ENCODE measurements around the gene MRPL46. TPM values are rescaled to one million over a fixed set of nuclear protein-coding genes. Genes with fewer than 3 reads are reported as not detected.

Gene MRPL46
- total and polyA plus RNA-seq, 2 experiments from 2014 or later: 20.9 to 39.1 TPM

- H3K27me3 ChIP-seq (ENCODE audit: insufficient read depth): no peaks in the 10 kb centered on the region
- no peaks in the 10 kb centered on the region for H3K9me2 ChIP-seq (ENCODE audit: insufficient read depth)
- H3K4me3 ChIP-seq: no peak overlapping the region
- no peak overlapping the region for H3K27ac ChIP-seq (ENCODE audit: low read depth)
- H3F3A ChIP-seq (replicated peaks; ENCODE audit: low read depth): 0 out of 2 replicates have a peak, but pooled peaks cover 3% of the 10 kb centered on the region
- Mint-ChIP-seq H3K36me3 (ENCODE audit: low read depth) (peaks cover 33% of the 10 kb centered on the region; the same call in 2 of the 3 replicates), H3K27me3 (ENCODE audit: insufficient read depth, low read depth, poor library complexity) (peaks cover 4% of the 10 kb centered on the region), H3K27ac (no peak overlapping the region), H3K4me1 (no peaks in the 10 kb centered on the region), H3K9me3 (no peaks in the 10 kb centered on the region), H3K4me3 (no peak overlapping the region)
- no peaks in the 10 kb centered on the region for H3K4me1 ChIP-seq (ENCODE audit: insufficient read depth)
- H3K4me2 ChIP-seq: no peak overlapping the region
- ATAC-seq (no peak), DNase-seq (ENCODE audit: low spot score) (no peak)
- H2AFZ ChIP-seq: no peak overlapping the region
- TF ChIP-seq CREB1 (CRISPR knock-in tag; IDR thresholded peaks at IDR 0.05; ENCODE audit: low read depth) (no peak), STAT1 (IDR thresholded peaks at IDR 0.05; ENCODE audit: unreplicated experiment) (no peak), ZNF462 (CRISPR knock-in tag; IDR thresholded peaks at IDR 0.05) (no peak), NANOG (IDR thresholded peaks at IDR 0.05; ENCODE audit: borderline replicate concordance) (no peak), REST (IDR thresholded peaks at IDR 0.05; ENCODE audit: unreplicated experiment) (no peak)
- no peaks in the 10 kb centered on the region; the same call in 1 of the 2 replicates for H3K36me3 ChIP-seq (ENCODE audit: insufficient read depth)
- no peaks in the 10 kb centered on the region; the same call in 1 of the 2 replicates for H4K20me1 ChIP-seq (replicated peaks; ENCODE audit: insufficient read depth)
- H3K79me2 ChIP-seq (replicated peaks; ENCODE audit: insufficient read depth): no peaks in the 10 kb centered on the region
These were observed 10.7 kb upstream of the MRPL46 start for GRCh38 chr15:88477904-88478303.
